Loucy (cell line): ENCODE measurements around the gene BRD2.
A peak's percentile ranks its signal among the peaks of the same experiment; 100 is the strongest.

Experiments used
- H2AFZ ChIP-seq: fragments of 200-600 bp; sonication (generic); 2 replicates; pipeline ENCODE4 v1.6.0; 2016; ENCODE audit warnings: antibody characterized with exemption, mild to moderate bottlenecking, low read length, moderate library complexity
- H3F3A ChIP-seq: fragments of 200-600 bp; 2 replicates; pipeline ENCODE4 v1.6.0; 2016; ENCODE audit warnings: antibody characterized with exemption, low read depth, mild to moderate bottlenecking
- H3K27me3 ChIP-seq: fragments of 200-600 bp; sonication (generic); 2 replicates; pipeline ENCODE4 v1.6.1; 2014; ENCODE audit warnings: low read length, mild to moderate bottlenecking; ENCODE audit not compliant: insufficient read depth, poor library complexity, severe bottlenecking
- H3K36me3 ChIP-seq: fragments of 200-600 bp; sonication (generic); 2 replicates; pipeline ENCODE4 v1.6.1; 2016; ENCODE audit warnings: low read length; ENCODE audit not compliant: insufficient read depth
- H3K4me1 ChIP-seq: fragments of 200-600 bp; sonication (generic); 2 replicates; pipeline ENCODE4 v1.5.1; 2014; ENCODE audit warnings: low read length, mild to moderate bottlenecking; ENCODE audit not compliant: insufficient read depth, poor library complexity, severe bottlenecking
- H3K4me2 ChIP-seq: fragments of 200-600 bp; sonication (generic); 2 replicates; pipeline ENCODE4 v1.6.0; 2014; ENCODE audit warnings: antibody characterized with exemption, low read length, low read depth, mild to moderate bottlenecking; ENCODE audit not compliant: poor library complexity, severe bottlenecking
- H3K4me3 ChIP-seq: fragments of 200-600 bp; sonication (generic); 2 replicates; pipeline ENCODE4 v1.5.1; 2014; ENCODE audit warnings: low read length, mild to moderate bottlenecking, mixed read lengths; ENCODE audit not compliant: poor library complexity, severe bottlenecking
- H3K79me2 ChIP-seq: fragments of 200-600 bp; sonication (generic); 2 replicates; pipeline ENCODE4 v1.6.1; 2014; ENCODE audit warnings: low read length; ENCODE audit not compliant: insufficient read depth
- H3K9ac ChIP-seq: fragments of 200-600 bp; sonication (generic); 2 replicates; pipeline ENCODE4 v1.6.0; 2014; ENCODE audit warnings: mild to moderate bottlenecking, low read depth, low read length, moderate library complexity; ENCODE audit not compliant: poor library complexity, severe bottlenecking
- H3K9me2 ChIP-seq: fragments of 200-600 bp; sonication (generic); replicated peaks from 2 replicates; pipeline ENCODE4 v1.6.1; 2016; ENCODE audit warnings: low read depth, low read length, mixed read lengths
- H3K9me3 ChIP-seq: fragments of 200-600 bp; sonication (generic); 2 replicates; pipeline ENCODE4 v1.6.1; 2014; ENCODE audit warnings: mild to moderate bottlenecking, antibody characterized with exemption, low read length, low read depth; ENCODE audit not compliant: insufficient read depth
- H4K20me1 ChIP-seq: fragments of 200-600 bp; sonication (generic); 2 replicates; pipeline ENCODE4 v1.6.0; 2014; ENCODE audit warnings: antibody characterized with exemption, low read length, mild to moderate bottlenecking; ENCODE audit not compliant: insufficient read depth, poor library complexity, severe bottlenecking
- CTCF ChIP-seq: fragments of 200-600 bp; sonication (generic); conservative IDR thresholded peaks from 2 replicates; pipeline ENCODE4 v1.5.1; 2014; ENCODE audit warnings: mild to moderate bottlenecking, antibody characterized with exemption, low read length
- EZH2phosphoT487 ChIP-seq: fragments of 200-600 bp; IDR thresholded peaks from 2 replicates; pipeline ENCODE4 v1.6.1; 2018; ENCODE audit warnings: antibody characterized with exemption, mild to moderate bottlenecking, moderate library complexity, borderline replicate concordance

BRD2 gene

GRCh38 chr6:32953775-32954174 is 14.6 kb upstream of the BRD2 start:
- Histone ChIP-seq H4K20me1 (no peaks in the 10 kb centered on the region), H3F3A (no peaks in the 10 kb centered on the region), H3K9me2 (no peaks in the 10 kb centered on the region), H3K4me1 (peaks cover 16% of the 10 kb centered on the region), H3K4me2 (no peak overlapping the region), H3K79me2 (no peaks in the 10 kb centered on the region), H3K9ac (no peak overlapping the region), H3K4me3 (no peak overlapping the region), H3K36me3 (no peaks in the 10 kb centered on the region), H2AFZ (no peak overlapping the region), H3K27me3 (no peaks in the 10 kb centered on the region), H3K9me3 (no peaks in the 10 kb centered on the region)
- TF ChIP-seq EZH2phosphoT487 (no peak), CTCF (no peak)

DNA sequence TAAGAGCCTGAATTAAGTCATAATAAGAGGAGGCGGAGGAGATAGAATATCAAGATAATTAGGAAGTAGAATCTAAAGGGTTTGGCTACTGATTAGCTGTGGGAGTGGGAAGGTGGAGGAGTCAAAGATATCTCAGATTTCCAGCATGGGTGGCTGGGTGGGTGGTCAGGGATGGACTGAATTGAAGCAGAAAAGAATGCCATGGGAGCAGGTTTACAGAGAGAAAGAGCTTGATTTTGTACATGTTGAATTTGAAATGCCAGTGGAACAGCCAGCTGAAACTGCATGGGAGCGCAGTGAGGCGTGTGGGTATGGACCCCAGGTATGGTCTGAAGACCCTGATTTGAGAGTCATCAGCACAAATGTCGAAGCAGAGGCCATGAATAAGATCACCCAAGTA is 14.1 kb upstream of the BRD2 start:
- H3F3A ChIP-seq, result no peaks in the 10 kb centered on the region

DNA sequence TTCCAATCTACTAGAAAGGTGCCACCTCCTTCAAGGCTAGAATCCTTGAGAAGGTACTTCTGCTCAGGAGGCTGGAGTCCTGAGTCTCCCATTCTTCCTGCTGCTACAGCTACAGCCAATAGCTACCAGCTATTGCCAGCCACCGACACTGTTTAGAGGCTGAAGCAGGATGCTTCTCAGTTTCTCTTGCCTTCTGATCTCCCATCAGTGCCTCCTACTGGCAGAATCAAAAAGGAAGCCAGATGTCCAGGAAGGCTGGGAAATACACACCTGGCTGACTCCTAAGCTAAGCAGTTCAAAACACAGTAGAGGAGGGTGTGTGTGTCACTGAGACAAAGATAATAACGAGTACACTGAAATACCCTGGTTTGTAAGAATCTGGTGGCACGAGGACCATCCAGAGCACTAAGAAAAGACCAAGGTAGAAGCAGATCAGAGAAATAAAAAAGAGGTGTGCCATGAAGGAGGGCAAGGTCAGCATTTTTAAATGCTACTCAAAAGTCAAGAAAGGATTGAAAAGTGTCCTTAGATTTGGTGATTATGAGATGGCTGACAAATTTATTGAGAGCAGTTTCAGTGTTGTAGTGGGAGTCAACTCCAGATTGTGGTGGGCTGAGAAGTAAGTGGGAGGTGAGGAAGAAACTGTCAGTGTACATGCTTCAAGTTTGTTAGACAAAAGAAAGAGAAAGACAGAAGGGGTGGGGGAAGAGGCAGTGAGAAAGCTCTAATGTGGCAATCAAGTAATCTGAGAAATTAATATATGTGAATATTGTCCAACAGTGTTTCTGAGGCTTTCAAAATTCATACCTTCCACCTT is 13.2 kb upstream of the BRD2 start:
- Histone ChIP-seq H4K20me1 (no peaks in the 10 kb centered on the region), H3K4me2 (no peak overlapping the region), H2AFZ (no peak overlapping the region), H3K9me3 (no peaks in the 10 kb centered on the region), H3K9me2 (no peaks in the 10 kb centered on the region), H3F3A (no peaks in the 10 kb centered on the region), H3K36me3 (no peaks in the 10 kb centered on the region), H3K4me3 (no peak overlapping the region), H3K27me3 (no peaks in the 10 kb centered on the region), H3K9ac (no peak overlapping the region), H3K4me1 (peaks cover 11% of the 10 kb centered on the region), H3K79me2 (no peaks in the 10 kb centered on the region)
- TF ChIP-seq CTCF, result peak; percentile 80
- no peak for TF ChIP-seq EZH2phosphoT487

More for the DNA sequence above, 14.1 kb upstream of the BRD2 start:
- H3K79me2 ChIP-seq, result no peaks in the 10 kb centered on the region
- no peaks in the 10 kb centered on the region for H3K9me3 ChIP-seq
- no peak overlapping the region for H3K9ac ChIP-seq
- no peak for TF ChIP-seq EZH2phosphoT487
- no peak for TF ChIP-seq CTCF
- peaks cover 16% of the 10 kb centered on the region for H3K4me1 ChIP-seq
- no peak overlapping the region for H2AFZ ChIP-seq
- H4K20me1 ChIP-seq, result no peaks in the 10 kb centered on the region
- H3K4me3 ChIP-seq, result no peak overlapping the region
- H3K4me2 ChIP-seq, result no peak overlapping the region
- no peaks in the 10 kb centered on the region for H3K36me3 ChIP-seq
- H3K27me3 ChIP-seq, result no peaks in the 10 kb centered on the region
- H3K9me2 ChIP-seq, result no peaks in the 10 kb centered on the region
